ENCODE measurements around the gene TRPV6.

- TF ChIP-seq ZFP30 (CRISPR knock-in tag; IDR thresholded peaks at IDR 0.05): no peak
- TF ChIP-seq POU6F1 (CRISPR knock-in tag; IDR thresholded peaks at IDR 0.05; ENCODE audit: borderline replicate concordance, low read depth): no peak
- no peak for TF ChIP-seq CSDC2 (CRISPR knock-in tag; IDR thresholded peaks at IDR 0.05)
- no peak for TF ChIP-seq CREB5 (CRISPR knock-in tag; IDR thresholded peaks at IDR 0.05; ENCODE audit: low read depth)
- no peak for TF ChIP-seq ISL1 (CRISPR knock-in tag; IDR thresholded peaks at IDR 0.05)
- no peak for TF ChIP-seq RARB (CRISPR knock-in tag; IDR thresholded peaks at IDR 0.05)
- TF ChIP-seq PATZ1 (CRISPR knock-in tag; IDR thresholded peaks at IDR 0.05; ENCODE audit: borderline replicate concordance): no peak
- no peak for TF ChIP-seq ZNF70 (CRISPR knock-in tag; IDR thresholded peaks at IDR 0.05)
- no peak for TF ChIP-seq ZFP3 (CRISPR knock-in tag; IDR thresholded peaks at IDR 0.05)
These were observed 42.4 kb upstream of the TRPV6 start for GRCh38 chr7:142927949-142928348.

All from SK-N-SH treated with all-trans-retinoic acid at 6 μM for 48 hours (cell line).